ENCODE results near the gene STX1B.

The STX1B gene

DNA sequence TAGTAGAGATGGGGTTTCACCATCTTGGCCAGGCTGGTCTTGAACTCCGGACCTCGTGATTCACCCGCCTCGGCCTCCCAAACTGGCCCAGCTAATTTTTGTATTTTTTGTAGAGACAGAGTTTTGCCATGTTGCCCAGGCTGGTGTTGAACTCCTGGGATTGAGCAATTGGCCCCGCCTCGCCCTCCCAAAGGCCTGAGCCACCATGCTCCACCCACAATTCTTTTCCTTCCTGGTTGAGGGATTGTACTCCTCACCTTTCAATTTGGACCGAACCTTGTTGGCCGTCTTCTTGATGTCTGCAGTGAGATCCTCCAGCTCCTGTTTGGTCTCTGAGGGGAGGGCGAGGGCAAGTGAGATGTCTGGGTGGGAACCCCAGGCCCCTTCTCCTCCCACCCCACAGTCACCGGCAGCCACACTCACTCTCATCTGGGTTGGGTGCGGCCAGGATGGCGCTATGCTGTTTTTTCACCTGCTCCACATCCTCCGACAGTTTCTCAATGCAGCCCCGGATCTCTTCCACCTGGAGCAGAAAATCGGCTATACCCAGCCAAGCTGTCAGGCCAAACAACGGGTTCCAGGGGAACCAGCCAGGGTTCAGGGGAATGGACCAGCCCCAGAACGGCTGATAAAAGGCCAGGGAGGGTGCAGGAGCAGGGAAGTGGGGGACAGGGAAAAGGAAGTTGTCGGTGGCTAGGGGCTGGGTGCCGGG is 9.6 kb downstream of the STX1B start:
- no peak overlapping the region for H3K4me2 ChIP-seq (ENCODE audit: low read length)
- H4K20me1 ChIP-seq (ENCODE audit: insufficient read depth, low read length): no peaks in the 10 kb centered on the region
- H3K27me3 ChIP-seq (ENCODE audit: insufficient read depth, low read length): no peaks in the 10 kb centered on the region
- no peaks in the 10 kb centered on the region for H3K9me2 ChIP-seq (ENCODE audit: low read depth, low read length)
- no peak overlapping the region for H3K4me3 ChIP-seq (ENCODE audit: low read depth, low read length, poor library complexity, severe bottlenecking)
- H3F3A ChIP-seq (ENCODE audit: insufficient read depth, low read length): no peaks in the 10 kb centered on the region
- no peaks in the 10 kb centered on the region for H3K9me3 ChIP-seq (ENCODE audit: low read length)
- no peaks in the 10 kb centered on the region for H3K79me2 ChIP-seq (ENCODE audit: insufficient read depth, low read length)
- no peak overlapping the region for H3K9ac ChIP-seq (ENCODE audit: low read length)
- H2AFZ ChIP-seq (ENCODE audit: low read length): no peak overlapping the region
- H3K4me1 ChIP-seq (ENCODE audit: insufficient read depth, low read length, severe bottlenecking): peaks cover 13% of the 10 kb centered on the region
- no peak overlapping the region for H3K27ac ChIP-seq (ENCODE audit: low read depth, low read length, poor library complexity, severe bottlenecking)
- H3K36me3 ChIP-seq (ENCODE audit: insufficient read depth, low read length): no peaks in the 10 kb centered on the region
- no peak for TF ChIP-seq CTCF (IDR thresholded peaks at IDR 0.05; ENCODE audit: low read length)
- TF ChIP-seq EZH2 (IDR thresholded peaks at IDR 0.05; ENCODE audit: borderline replicate concordance, low read length): no peak

DNA sequence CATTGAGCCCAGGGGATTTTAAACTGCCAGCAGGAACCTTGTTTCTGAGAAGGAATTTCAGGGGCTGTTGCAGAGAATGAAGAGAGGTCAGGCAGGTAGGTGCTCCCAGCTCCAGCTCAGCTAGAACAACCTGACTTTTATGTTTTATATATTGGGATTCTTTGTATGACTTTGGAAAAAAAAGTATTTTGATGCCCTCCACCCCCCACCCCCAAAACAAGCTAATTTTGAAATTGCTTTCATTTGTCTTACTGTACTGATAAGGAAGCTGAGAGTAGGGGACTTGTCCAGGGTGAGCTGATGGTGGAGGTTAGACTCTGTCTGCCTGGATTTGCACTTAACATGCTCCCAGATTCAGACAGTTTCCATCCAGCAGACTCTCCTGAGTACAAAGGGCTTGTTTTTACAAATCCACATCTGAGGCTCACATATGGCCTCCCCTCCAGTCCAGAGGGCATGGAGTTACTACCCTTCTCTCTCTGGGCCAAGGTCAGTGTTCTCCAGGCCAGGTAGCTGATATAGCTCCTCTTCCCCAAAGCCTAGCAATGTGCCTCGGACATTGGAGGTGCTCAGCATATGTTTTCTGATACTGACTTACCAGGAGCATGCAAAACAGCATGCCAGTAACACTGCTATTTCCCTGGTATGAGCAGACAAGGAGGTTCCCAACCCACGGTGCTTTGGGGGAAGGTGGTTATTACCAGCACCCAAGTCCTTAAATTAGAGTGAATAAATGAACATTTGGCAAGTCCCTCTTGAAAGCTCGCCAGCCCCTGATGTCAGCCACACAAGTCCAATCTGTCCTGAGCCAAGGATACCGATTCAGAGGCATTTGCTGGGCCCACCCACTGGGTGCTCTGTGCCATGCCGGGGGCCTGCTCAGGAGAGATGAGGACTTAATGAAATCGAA is 11.3 kb downstream of the STX1B start:
- H3K4me2 ChIP-seq (ENCODE audit: low read length): no peak overlapping the region
- no peak overlapping the region for H3K9ac ChIP-seq (ENCODE audit: low read length)
- H3K79me2 ChIP-seq (ENCODE audit: insufficient read depth, low read length): no peaks in the 10 kb centered on the region
- no peak for TF ChIP-seq CTCF (IDR thresholded peaks at IDR 0.05; ENCODE audit: low read length)
- no peak for TF ChIP-seq EZH2 (IDR thresholded peaks at IDR 0.05; ENCODE audit: borderline replicate concordance, low read length)
- no peak overlapping the region for H3K4me3 ChIP-seq (ENCODE audit: low read depth, low read length, poor library complexity, severe bottlenecking)
- no peaks in the 10 kb centered on the region for H3K9me2 ChIP-seq (ENCODE audit: low read depth, low read length)
- no peaks in the 10 kb centered on the region for H3K27me3 ChIP-seq (ENCODE audit: insufficient read depth, low read length)
- no peaks in the 10 kb centered on the region for H4K20me1 ChIP-seq (ENCODE audit: insufficient read depth, low read length)
- H2AFZ ChIP-seq (ENCODE audit: low read length): no peak overlapping the region
- H3K36me3 ChIP-seq (ENCODE audit: insufficient read depth, low read length): no peaks in the 10 kb centered on the region
- no peak overlapping the region for H3K27ac ChIP-seq (ENCODE audit: low read depth, low read length, poor library complexity, severe bottlenecking)
- H3F3A ChIP-seq (ENCODE audit: insufficient read depth, low read length): no peaks in the 10 kb centered on the region
- peaks cover 13% of the 10 kb centered on the region for H3K4me1 ChIP-seq (ENCODE audit: insufficient read depth, low read length, severe bottlenecking)
- H3K9me3 ChIP-seq (ENCODE audit: low read length): no peaks in the 10 kb centered on the region

DNA sequence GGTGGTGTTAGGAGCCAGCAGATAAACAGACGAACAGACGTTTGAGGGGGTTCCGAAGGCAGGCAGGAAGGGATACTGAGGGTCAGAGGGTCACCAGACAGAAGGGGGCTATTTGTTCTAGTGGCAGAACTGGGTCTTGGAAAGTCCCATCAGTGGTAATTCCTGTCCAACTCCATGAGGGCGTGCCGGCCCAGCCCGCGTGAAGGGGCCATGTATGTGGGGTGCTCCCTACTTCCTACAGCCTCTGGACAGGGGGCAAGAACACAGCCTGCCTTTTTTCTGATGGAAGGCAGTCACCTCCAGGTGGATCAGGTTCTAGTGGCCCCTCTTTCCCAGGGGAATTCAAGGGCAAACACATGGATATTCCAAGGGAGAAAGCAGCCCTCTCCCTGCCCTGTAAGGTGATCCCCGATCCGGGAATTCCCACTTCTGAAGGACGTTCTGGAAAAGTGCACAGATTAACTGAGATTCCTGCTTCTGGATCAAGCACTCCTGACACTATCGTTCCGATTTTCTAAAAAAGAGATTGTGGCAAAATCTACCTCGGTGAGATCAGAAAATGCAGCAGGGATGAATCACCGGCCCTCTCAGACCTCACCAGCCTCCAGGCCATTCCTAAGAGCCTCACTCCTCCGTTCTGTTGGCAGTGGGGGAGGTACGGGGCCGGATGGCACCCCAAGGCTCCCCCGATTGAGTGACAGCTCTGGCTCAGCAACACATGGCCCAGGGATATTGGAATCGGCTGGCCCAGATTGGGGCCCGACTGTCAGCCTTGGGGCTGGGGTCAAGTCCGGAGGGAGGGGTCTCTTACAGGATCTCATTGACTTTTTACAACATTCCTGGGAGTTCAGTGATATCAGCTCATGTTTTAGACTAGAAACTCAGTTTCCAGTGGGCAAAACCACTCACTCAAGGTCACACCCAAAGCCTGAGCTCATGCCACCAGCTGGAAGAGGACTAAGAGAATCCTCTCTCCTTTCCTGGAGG is 12.4 kb downstream of the STX1B start:
- TF ChIP-seq CTCF (IDR thresholded peaks at IDR 0.05; ENCODE audit: low read length): no peak
- no peak for TF ChIP-seq EZH2 (IDR thresholded peaks at IDR 0.05; ENCODE audit: borderline replicate concordance, low read length)
- H3F3A ChIP-seq (ENCODE audit: insufficient read depth, low read length): no peaks in the 10 kb centered on the region
- peaks cover 17% of the 10 kb centered on the region for H3K4me1 ChIP-seq (ENCODE audit: insufficient read depth, low read length, severe bottlenecking)
- no peaks in the 10 kb centered on the region for H3K9me3 ChIP-seq (ENCODE audit: low read length)
- no peaks in the 10 kb centered on the region for H3K79me2 ChIP-seq (ENCODE audit: insufficient read depth, low read length)
- no peaks in the 10 kb centered on the region for H3K36me3 ChIP-seq (ENCODE audit: insufficient read depth, low read length)
- no peaks in the 10 kb centered on the region for H3K27me3 ChIP-seq (ENCODE audit: insufficient read depth, low read length)
- peak overlapping the region; percentile 69 for H3K4me2 ChIP-seq (ENCODE audit: low read length)
- H3K9ac ChIP-seq (ENCODE audit: low read length): no peak overlapping the region; the same call in 1 of the 2 replicates
- H2AFZ ChIP-seq (ENCODE audit: low read length): no peak overlapping the region
- no peaks in the 10 kb centered on the region for H4K20me1 ChIP-seq (ENCODE audit: insufficient read depth, low read length)
- no peak overlapping the region for H3K27ac ChIP-seq (ENCODE audit: low read depth, low read length, poor library complexity, severe bottlenecking)
- H3K4me3 ChIP-seq (ENCODE audit: low read depth, low read length, poor library complexity, severe bottlenecking): peak overlapping the region; percentile 69
- no peaks in the 10 kb centered on the region for H3K9me2 ChIP-seq (ENCODE audit: low read depth, low read length)
